ENCODE results near the gene MBD4. TPM values are rescaled to one million over a fixed set of nuclear protein-coding genes. Genes with fewer than 3 reads are reported as not detected.
A peak's percentile ranks its signal among the peaks of the same experiment; 100 is the strongest.

Gene MBD4
- total RNA-seq, 4 donors from 2014 or later: 15.0 to 34.4 (median 30.4) TPM

GRCh38 chr3:129403450-129403849 is 36.3 kb downstream of the MBD4 start:
- 82% methylated on average over 4 of the region's 7 CpGs; no CpG with 5 or more reads in 1 of the 2 donors for WGBS, 2 donors (ENCODE audit: low coverage in 1 of 2)
- TF ChIP-seq EP300 (IDR thresholded peaks at IDR 0.05; ENCODE audit: low read depth) (no peak), CTCF (IDR thresholded peaks at IDR 0.05) (no peak), POLR2AphosphoS5 (IDR thresholded peaks at IDR 0.05) (no peak), POLR2A (IDR thresholded peaks at IDR 0.05) (no peak)
- DNase-seq: no peak

GRCh38 chr3:129402616-129403015 is 37.1 kb downstream of the MBD4 start:
- DNase-seq: no peak
- intact Hi-C loops (cut with DNase I; ENCODE audit: low total_unique reads) (no loop called here), in situ Hi-C loops (cut with MboI; ENCODE audit: low pct_ligation_motif_present in 1 of 4, low pct_unique_long_range_greater_than_20kb in 1 of 4, low sequenced_read_pairs in 3 of 4) (no loop called here)
- Histone ChIP-seq H3K4me1 (peaks cover 0 to 11% (median 10%) of the 10 kb centered on the region in 4 donors), H3K27me3 (no peaks in the 10 kb centered on the region), H3K27ac (no peak overlapping the region), H3K4me3 (no peak overlapping the region), H3K9me3 (no peaks in the 10 kb centered on the region), H3K36me3 (no peaks in the 10 kb centered on the region)
- TF ChIP-seq EP300 (IDR thresholded peaks at IDR 0.05; ENCODE audit: low read depth): no peak
- no peak for TF ChIP-seq POLR2AphosphoS5 (IDR thresholded peaks at IDR 0.05)
- no peak for TF ChIP-seq POLR2A (IDR thresholded peaks at IDR 0.05)
- no peak for TF ChIP-seq CTCF (IDR thresholded peaks at IDR 0.05)
- WGBS, 2 donors (ENCODE audit: low coverage in 1 of 2): 96% methylated on average over 4 of the region's 4 CpGs; no CpG with 5 or more reads in 1 of the 2 donors

More at GRCh38 chr3:129403450-129403849, 36.3 kb downstream of the MBD4 start:
- Histone ChIP-seq H3K36me3 (no peaks in the 10 kb centered on the region), H3K27me3 (no peaks in the 10 kb centered on the region), H3K4me3 (no peak overlapping the region), H3K4me1 (peaks cover 0 to 5% (median 3%) of the 10 kb centered on the region in 4 donors), H3K9me3 (no peaks in the 10 kb centered on the region), H3K27ac (no peak overlapping the region)
- in situ Hi-C loops (cut with MboI; ENCODE audit: low pct_ligation_motif_present in 1 of 4, low pct_unique_long_range_greater_than_20kb in 1 of 4, low sequenced_read_pairs in 3 of 4): no loop called here
- intact Hi-C loops (cut with DNase I; ENCODE audit: low total_unique reads): no loop called here

GRCh38 chr3:129402210-129402609 is 37.5 kb downstream of the MBD4 start:
- intact Hi-C loops (cut with DNase I; ENCODE audit: low total_unique reads) (no loop called here), in situ Hi-C loops (cut with MboI; ENCODE audit: low pct_ligation_motif_present in 1 of 4, low pct_unique_long_range_greater_than_20kb in 1 of 4, low sequenced_read_pairs in 3 of 4) (no loop called here)
- TF ChIP-seq EP300 (IDR thresholded peaks at IDR 0.05; ENCODE audit: low read depth) (no peak), POLR2AphosphoS5 (IDR thresholded peaks at IDR 0.05) (no peak), CTCF (IDR thresholded peaks at IDR 0.05) (no peak), POLR2A (IDR thresholded peaks at IDR 0.05) (no peak)
- no peak for DNase-seq
- Histone ChIP-seq H3K4me1 (peaks cover 0 to 15% (median 10%) of the 10 kb centered on the region in 4 donors), H3K27me3 (no peaks in the 10 kb centered on the region), H3K27ac (no peak overlapping the region), H3K36me3 (no peaks in the 10 kb centered on the region), H3K9me3 (no peaks in the 10 kb centered on the region), H3K4me3 (no peak overlapping the region)
- WGBS, 2 donors (ENCODE audit: low coverage in 1 of 2): 60 to 73% methylated on average over 2 to 7 of the region's 7 CpGs

- intact Hi-C loops (cut with DNase I; ENCODE audit: low total_unique reads): no loop called here
- Histone ChIP-seq H3K27me3 (no peaks in the 10 kb centered on the region), H3K4me1 (peaks cover 0 to 18% (median 12%) of the 10 kb centered on the region in 4 donors), H3K9me3 (no peaks in the 10 kb centered on the region), H3K27ac (peak overlapping the region; percentile 86 to 91 (median 88)), H3K36me3 (no peaks in the 10 kb centered on the region), H3K4me3 (peak overlapping the region in 3 of 4 donors; percentile 83 to 95 (median 92))
- in situ Hi-C loops (cut with MboI; ENCODE audit: low pct_ligation_motif_present in 1 of 4, low pct_unique_long_range_greater_than_20kb in 1 of 4, low sequenced_read_pairs in 3 of 4): no loop called here
- no peak for TF ChIP-seq POLR2AphosphoS5 (IDR thresholded peaks at IDR 0.05)
- TF ChIP-seq POLR2A (IDR thresholded peaks at IDR 0.05): peak; percentile 8
- TF ChIP-seq CTCF (IDR thresholded peaks at IDR 0.05): no peak
- TF ChIP-seq EP300 (IDR thresholded peaks at IDR 0.05; ENCODE audit: low read depth): no peak
- WGBS, 2 donors (ENCODE audit: low coverage in 1 of 2): 12 to 43% methylated on average over 4 to 8 of the region's 8 CpGs
- no peak for DNase-seq
Measured at GRCh38 chr3:129399895-129400357, 39.8 kb downstream of the MBD4 start.
